ENCODE data around the gene SPX. TPM values are rescaled to one million over a fixed set of nuclear protein-coding genes. Genes with fewer than 3 reads are reported as not detected.

The SPX gene
- total and polyA plus RNA-seq, 4 experiments from 2014 or later = 0.49 to 0.78 (median 0.63) TPM; not detected in 1

- peak; percentile 52 to 66 (median 58) for DNase-seq
Observed at GRCh38 chr12:21527451-21528180, 1.5 kb downstream of the SPX start.

GRCh38 chr12:21528953-21529352 is 2.9 kb downstream of the SPX start:
- Mint-ChIP-seq H3K27me3 (peaks cover 17 to 21% of the 10 kb centered on the region in 2 donors), H3K9me3 (peaks cover 0 to 5% (median 4%) of the 10 kb centered on the region in 8 donors), H3K36me3 (no peaks in the 10 kb centered on the region), H3K4me3 (peak overlapping the region in 2 of 8 donors; percentile 82 to 88), H3K4me1 (peaks cover 4 to 9% (median 5%) of the 10 kb centered on the region in 4 donors), H3K27ac (no peak overlapping the region)
- H3K27ac ChIP-seq (ENCODE audit: low read depth, low read length) = no peak overlapping the region
- intact Hi-C loops (cut with micrococcal nuclease) = loop anchor here (5.0 kb wide), 1 partner anchor 163 kb away; no protein-coding TSS in a partner anchor
- POLR2A ChIA-PET (ENCODE audit: partially characterized antibody) = interaction anchor here (2.0 kb wide), 1 partner anchor 28 kb away, joined by 13 read pairs; the partner anchor contains the start of genes GOLT1B and RECQL
- no peak for DNase-seq
- H3K27me3 ChIP-seq (ENCODE audit: insufficient read depth, low read length) = peaks cover 8% of the 10 kb centered on the region
- CTCF ChIA-PET (ENCODE audit: partially characterized antibody) = no interaction called here
- H3K4me1 ChIP-seq (ENCODE audit: insufficient read depth, low read length) = peaks cover 12% of the 10 kb centered on the region
- H3K36me3 ChIP-seq (ENCODE audit: insufficient read depth, low read length) = no peaks in the 10 kb centered on the region
- H3K4me3 ChIP-seq (ENCODE audit: low read length in 2 of 2) = no peak overlapping the region
- H3K9me3 ChIP-seq (ENCODE audit: control insufficient read depth in 1 of 2, low read length in 2 of 2) = no peaks in the 10 kb centered on the region

More at GRCh38 chr12:21527451-21528180, 1.5 kb downstream of the SPX start:
- Mint-ChIP-seq H3K9me3 (peaks cover 0 to 5% (median 4%) of the 10 kb centered on the region in 8 donors), H3K36me3 (no peaks in the 10 kb centered on the region), H3K4me3 (peak overlapping the region; percentile 81 to 89 (median 84)), H3K4me1 (peaks cover 4 to 9% (median 5%) of the 10 kb centered on the region in 4 donors), H3K27me3 (peaks cover 17 to 21% of the 10 kb centered on the region in 2 donors), H3K27ac (no peak overlapping the region)
- ChIA-PET POLR2A (ENCODE audit: partially characterized antibody) (interaction anchor here (0.7 to 2.6 kb wide), 5 partner anchors 17 to 130 kb away, joined by 3 to 13 read pairs (median 4); partner anchors contain the start of genes GOLT1B, LDHB, PYROXD1 and RECQL), CTCF (ENCODE audit: partially characterized antibody) (interaction anchor here (0.8 to 1.0 kb wide), 2 partner anchors 16 to 18 kb away, joined by 3 read pairs; no protein-coding TSS in a partner anchor)
- Histone ChIP-seq H3K9me3 (ENCODE audit: control insufficient read depth in 1 of 2, low read length in 2 of 2) (no peaks in the 10 kb centered on the region), H3K4me3 (ENCODE audit: low read length in 2 of 2) (peak overlapping the region; percentile 27 to 61), H3K27ac (ENCODE audit: low read depth, low read length) (no peak overlapping the region), H3K4me1 (ENCODE audit: insufficient read depth, low read length) (peaks cover 12% of the 10 kb centered on the region), H3K36me3 (ENCODE audit: insufficient read depth, low read length) (no peaks in the 10 kb centered on the region), H3K27me3 (ENCODE audit: insufficient read depth, low read length) (peaks cover 8% of the 10 kb centered on the region)
- intact Hi-C loops (cut with micrococcal nuclease) = loop anchor here (5.0 kb wide), 1 partner anchor 165 kb away; no protein-coding TSS in a partner anchor

- Mint-ChIP-seq H3K4me3 (no peak overlapping the region), H3K36me3 (no peaks in the 10 kb centered on the region), H3K9me3 (peaks cover 0 to 2% (median under 1%) of the 10 kb centered on the region in 8 donors), H3K4me1 (peaks cover 4 to 9% (median 5%) of the 10 kb centered on the region in 4 donors), H3K27me3 (peaks cover 17 to 21% of the 10 kb centered on the region in 2 donors), H3K27ac (no peak overlapping the region)
- Histone ChIP-seq H3K4me1 (ENCODE audit: insufficient read depth, low read length) (peaks cover 12% of the 10 kb centered on the region), H3K9me3 (ENCODE audit: control insufficient read depth in 1 of 2, low read length in 2 of 2) (no peaks in the 10 kb centered on the region), H3K36me3 (ENCODE audit: insufficient read depth, low read length) (no peaks in the 10 kb centered on the region), H3K27me3 (ENCODE audit: insufficient read depth, low read length) (peaks cover 8% of the 10 kb centered on the region), H3K27ac (ENCODE audit: low read depth, low read length) (no peak overlapping the region), H3K4me3 (ENCODE audit: low read length in 2 of 2) (no peak overlapping the region)
- intact Hi-C loops (cut with micrococcal nuclease) = loop anchor here (5.0 kb wide), 1 partner anchor 163 kb away; no protein-coding TSS in a partner anchor
- POLR2A ChIA-PET (ENCODE audit: partially characterized antibody) = no interaction called here
- CTCF ChIA-PET (ENCODE audit: partially characterized antibody) = no interaction called here
- DNase-seq = no peak
Observed at GRCh38 chr12:21529456-21529855, 3.4 kb downstream of the SPX start.

- H3K4me1 Mint-ChIP-seq = no peaks in the 10 kb centered on the region
- ChIA-PET CTCF (ENCODE audit: partially characterized antibody) (interaction anchor here (0.8 kb wide), 1 partner anchor 143 kb away, joined by 3 read pairs; no protein-coding TSS in a partner anchor), POLR2A (ENCODE audit: partially characterized antibody) (no interaction called here)
- intact Hi-C loops (cut with micrococcal nuclease) = no loop called here
- Histone ChIP-seq H3K4me3 (ENCODE audit: low read length in 2 of 2) (no peak overlapping the region), H3K4me1 (ENCODE audit: insufficient read depth, low read length) (no peaks in the 10 kb centered on the region), H3K27me3 (ENCODE audit: insufficient read depth, low read length) (no peaks in the 10 kb centered on the region), H3K36me3 (ENCODE audit: insufficient read depth, low read length) (no peaks in the 10 kb centered on the region), H3K9me3 (ENCODE audit: control insufficient read depth in 1 of 2, low read length in 2 of 2) (no peaks in the 10 kb centered on the region), H3K27ac (ENCODE audit: low read depth, low read length) (no peak overlapping the region)
- H3K27ac Mint-ChIP-seq = no peak overlapping the region
- no peaks in the 10 kb centered on the region for H3K9me3 Mint-ChIP-seq
- peaks cover 0 to 2% of the 10 kb centered on the region in 2 donors for H3K27me3 Mint-ChIP-seq
- no peak for DNase-seq
- H3K4me3 Mint-ChIP-seq = no peak overlapping the region
- H3K36me3 Mint-ChIP-seq = peaks cover 0 to 4% of the 10 kb centered on the region in 2 donors
Observed at GRCh38 chr12:21538061-21538653, 12.1 kb downstream of the SPX start.

- Mint-ChIP-seq H3K4me3 (no peak overlapping the region), H3K36me3 (peaks cover 0 to 4% of the 10 kb centered on the region in 2 donors), H3K27me3 (peaks cover 3% of the 10 kb centered on the region in 2 donors), H3K27ac (no peak overlapping the region), H3K4me1 (no peaks in the 10 kb centered on the region), H3K9me3 (no peaks in the 10 kb centered on the region)
- CTCF ChIA-PET (ENCODE audit: partially characterized antibody) = no interaction called here
- Histone ChIP-seq H3K9me3 (ENCODE audit: control insufficient read depth in 1 of 2, low read length in 2 of 2) (no peaks in the 10 kb centered on the region), H3K27ac (ENCODE audit: low read depth, low read length) (no peak overlapping the region), H3K4me1 (ENCODE audit: insufficient read depth, low read length) (no peaks in the 10 kb centered on the region), H3K4me3 (ENCODE audit: low read length in 2 of 2) (no peak overlapping the region), H3K36me3 (ENCODE audit: insufficient read depth, low read length) (no peaks in the 10 kb centered on the region), H3K27me3 (ENCODE audit: insufficient read depth, low read length) (no peaks in the 10 kb centered on the region)
- DNase-seq = no peak
- POLR2A ChIA-PET (ENCODE audit: partially characterized antibody) = no interaction called here
- intact Hi-C loops (cut with micrococcal nuclease) = no loop called here
Observed at GRCh38 chr12:21539797-21540196, 13.7 kb downstream of the SPX start.

DNA sequence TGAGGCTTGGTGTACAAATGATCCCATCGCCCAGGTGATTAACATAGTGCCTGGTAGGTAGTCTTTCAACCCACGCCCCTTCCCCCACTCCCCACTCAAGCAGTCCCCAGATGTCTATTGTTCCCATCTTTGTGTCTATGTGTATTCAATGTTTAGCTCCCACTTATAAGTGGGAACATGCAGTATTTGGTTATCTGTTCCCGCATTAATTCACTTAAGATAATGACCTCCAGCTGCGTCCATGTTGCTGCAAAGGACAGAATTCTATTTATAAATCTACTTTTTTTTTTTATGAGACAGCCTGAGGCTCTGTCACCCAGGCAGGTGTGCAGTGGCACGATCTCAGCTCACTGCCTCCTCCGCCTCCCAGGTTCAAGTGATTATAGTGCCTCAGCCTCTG is 15.7 kb downstream of the SPX start:
- H3K36me3 Mint-ChIP-seq = peaks cover 0 to 3% of the 10 kb centered on the region in 2 donors
- Histone ChIP-seq H3K36me3 (ENCODE audit: insufficient read depth, low read length) (no peaks in the 10 kb centered on the region), H3K4me1 (ENCODE audit: insufficient read depth, low read length) (no peaks in the 10 kb centered on the region), H3K27ac (ENCODE audit: low read depth, low read length) (no peak overlapping the region), H3K9me3 (ENCODE audit: control insufficient read depth in 1 of 2, low read length in 2 of 2) (no peaks in the 10 kb centered on the region), H3K27me3 (ENCODE audit: insufficient read depth, low read length) (no peaks in the 10 kb centered on the region), H3K4me3 (ENCODE audit: low read length in 2 of 2) (no peak overlapping the region)
- H3K27me3 Mint-ChIP-seq = peaks cover 3% of the 10 kb centered on the region in 2 donors
- H3K4me1 Mint-ChIP-seq = no peaks in the 10 kb centered on the region
- no peak overlapping the region for H3K4me3 Mint-ChIP-seq
- H3K27ac Mint-ChIP-seq = no peak overlapping the region
- no peak for DNase-seq
- CTCF ChIA-PET (ENCODE audit: partially characterized antibody) = interaction anchor here (1.4 kb wide), 1 partner anchor 10 kb away, joined by 4 read pairs; no protein-coding TSS in a partner anchor
- intact Hi-C loops (cut with micrococcal nuclease) = no loop called here
- POLR2A ChIA-PET (ENCODE audit: partially characterized antibody) = no interaction called here
- H3K9me3 Mint-ChIP-seq = peaks cover 0 to 2% (median 0%) of the 10 kb centered on the region in 8 donors

- peaks cover 3% of the 10 kb centered on the region in 2 donors for H3K27me3 Mint-ChIP-seq
- peaks cover 0 to 2% (median 0%) of the 10 kb centered on the region in 8 donors for H3K9me3 Mint-ChIP-seq
- intact Hi-C loops (cut with micrococcal nuclease) = no loop called here
- H3K4me3 Mint-ChIP-seq = no peak overlapping the region
- Histone ChIP-seq H3K27ac (ENCODE audit: low read depth, low read length) (no peak overlapping the region), H3K4me1 (ENCODE audit: insufficient read depth, low read length) (no peaks in the 10 kb centered on the region), H3K36me3 (ENCODE audit: insufficient read depth, low read length) (no peaks in the 10 kb centered on the region), H3K9me3 (ENCODE audit: control insufficient read depth in 1 of 2, low read length in 2 of 2) (no peaks in the 10 kb centered on the region), H3K27me3 (ENCODE audit: insufficient read depth, low read length) (no peaks in the 10 kb centered on the region), H3K4me3 (ENCODE audit: low read length in 2 of 2) (no peak overlapping the region)
- no peak overlapping the region for H3K27ac Mint-ChIP-seq
- POLR2A ChIA-PET (ENCODE audit: partially characterized antibody) = no interaction called here
- CTCF ChIA-PET (ENCODE audit: partially characterized antibody) = interaction anchor here (1.4 kb wide), 1 partner anchor 10 kb away, joined by 4 read pairs; no protein-coding TSS in a partner anchor
- no peaks in the 10 kb centered on the region for H3K4me1 Mint-ChIP-seq
- H3K36me3 Mint-ChIP-seq = no peaks in the 10 kb centered on the region
- no peak for DNase-seq
Observed at GRCh38 chr12:21542403-21542802, 16.3 kb downstream of the SPX start.
